Activated CD8-positive, alpha-beta T cell treated with anti-CD3 and anti-CD28 coated beads, Interleukin-2, amount 10 ng/mL, durations not matched to agents 7 days and 5 days (primary cell): ENCODE measurements around the gene TOB2. TPM values are rescaled to one million over a fixed set of nuclear protein-coding genes. Genes with fewer than 3 reads are reported as not detected.
"Not testable (repeated sequence)": the region's sequence is repeated elsewhere in the genome, so short reads cannot be mapped to it uniquely, and the experiment has no call there.

ENCODE experiments used
- ATAC-seq: fragments of 150-1000 bp; cut with Tn5 transposase; one replicate; pipeline ENCODE4 v1.10.0; 2021; ENCODE audit warnings: moderate library complexity
- CTCF ChIA-PET: fragments of 350-600 bp; sonication (Branson Sonifier 250); formaldehyde crosslinking; loops from one replicate; lab custom pipeline; 2021; ENCODE audit warnings: antibody characterized with exemption; lab: Charles Lee
- POLR2A ChIA-PET: fragments of 350-600 bp; sonication (Branson Sonifier 250); formaldehyde crosslinking; loops from one replicate; lab custom pipeline; 2021; ENCODE audit warnings: antibody characterized with exemption; lab: Charles Lee
- DNase-seq: peaks from one replicate; pipeline ENCODE4 v3.0.0-alpha.2; 2020
- H3K27ac Mint-ChIP-seq: one replicate; pipeline ENCODE4 v1.8.0; 2021; ENCODE audit warnings: mild to moderate bottlenecking, mixed read lengths
- H3K27me3 Mint-ChIP-seq: one replicate; pipeline ENCODE4 v1.8.0; 2021; ENCODE audit warnings: low read depth, mixed read lengths
- H3K36me3 Mint-ChIP-seq: one replicate; pipeline ENCODE4 v1.8.0; 2021; ENCODE audit warnings: low read depth, mixed read lengths
- H3K4me1 Mint-ChIP-seq: one replicate; pipeline ENCODE4 v1.8.0; 2021; ENCODE audit warnings: low read depth, mixed read lengths
- H3K4me3 Mint-ChIP-seq: one replicate; pipeline ENCODE4 v1.8.0; 2021; ENCODE audit warnings: mild to moderate bottlenecking, mixed read lengths
- H3K9me3 Mint-ChIP-seq: one replicate; pipeline ENCODE4 v1.8.0; 2022; ENCODE audit warnings: mixed read lengths; ENCODE audit not compliant: insufficient read depth
- total RNA-seq, 2 experiments: library from RNA; stranded (reverse); gene quantifications; one replicate each; pipeline ENCODE4 v1.2.3, GENCODE V29; 2021

TOB2 gene
- total RNA-seq, 2 experiments from 2014 or later: 33.2 to 33.6 TPM

DNA sequence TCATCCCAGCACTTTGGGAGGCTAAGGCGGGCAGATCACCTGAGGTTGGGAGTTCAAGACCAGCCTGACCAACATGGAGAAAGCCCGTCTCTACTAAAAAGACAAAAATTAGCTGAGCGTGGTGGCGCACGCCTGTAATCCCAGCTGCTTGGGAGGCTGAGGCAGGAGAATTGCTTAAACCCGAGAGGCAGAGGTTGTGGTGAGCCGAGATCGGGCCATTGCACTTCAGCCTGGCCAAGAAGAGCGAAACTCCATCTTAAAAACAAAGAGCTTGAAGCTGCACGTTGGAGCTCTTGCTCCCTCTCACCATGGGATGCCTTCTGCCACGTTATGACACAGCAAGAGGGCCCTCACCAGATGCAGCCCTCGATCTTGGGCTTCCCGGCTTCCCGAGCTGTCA, 43.8 kb downstream of the TOB2 start:
- DNase-seq, H3K27me3 Mint-ChIP-seq, H3K27ac Mint-ChIP-seq, H3K4me3 Mint-ChIP-seq, H3K36me3 Mint-ChIP-seq, H3K9me3 Mint-ChIP-seq, ATAC-seq: not testable (repeated sequence)
- CTCF ChIA-PET: interaction anchor here (1.1 to 10.1 kb wide), 14 partner anchors 10 to 130 kb away, joined by 3 to 129 read pairs (median 10); partner anchors contain the start of genes ACO2 and PHF5A
- POLR2A ChIA-PET: interaction anchor here (1.0 to 2.8 kb wide), 4 partner anchors 43 to 116 kb away, joined by 3 to 15 read pairs (median 6); partner anchors contain the start of genes ACO2, PHF5A and TOB2
- peaks cover 19% of the 10 kb centered on the region for H3K4me1 Mint-ChIP-seq

DNA sequence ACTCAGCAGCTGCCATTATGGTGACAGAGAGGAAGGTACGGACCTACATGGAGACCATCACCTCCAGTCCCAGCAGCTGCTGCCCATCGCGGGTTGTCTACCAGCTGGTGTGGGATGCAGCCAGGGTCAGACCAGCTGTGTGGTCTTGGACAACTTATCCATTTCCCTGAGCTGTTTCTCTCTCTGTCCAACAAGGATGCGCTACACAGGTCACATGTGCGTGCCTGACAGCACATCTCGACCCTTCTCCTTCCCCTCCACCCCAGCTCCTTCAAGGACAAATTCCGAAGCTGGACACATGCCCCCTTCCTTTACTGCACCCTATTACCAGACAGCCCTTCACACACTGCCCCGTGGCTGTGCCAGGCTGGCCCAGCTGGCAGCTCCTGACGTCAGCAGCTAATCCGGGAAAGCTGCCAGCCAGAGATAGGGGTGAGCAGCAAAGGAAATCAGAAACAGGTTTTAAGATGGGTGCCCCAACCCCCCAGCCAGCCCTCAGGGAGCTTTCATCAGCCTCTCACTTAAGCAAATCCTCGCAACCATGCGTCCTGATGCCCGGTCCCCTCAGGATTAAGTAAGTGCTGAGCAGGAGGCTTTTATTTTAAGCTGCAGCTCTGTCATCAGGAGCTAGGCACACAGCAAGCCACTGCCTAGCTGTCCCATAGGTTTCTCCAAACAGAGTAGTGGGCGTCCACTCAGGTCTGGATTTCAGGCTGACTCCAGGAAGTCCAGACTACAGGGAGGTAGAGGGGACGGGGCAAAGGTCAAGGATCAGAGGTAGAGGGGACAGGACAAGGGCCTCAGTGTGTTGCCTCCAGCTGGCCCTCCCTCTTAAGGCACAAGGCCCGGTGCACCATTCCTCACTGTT, 44.6 kb downstream of the TOB2 start:
- ATAC-seq (no peak), DNase-seq (no peak)
- Mint-ChIP-seq H3K9me3 (no peaks in the 10 kb centered on the region), H3K4me1 (peaks cover 19% of the 10 kb centered on the region), H3K36me3 (no peaks in the 10 kb centered on the region), H3K27me3 (no peaks in the 10 kb centered on the region), H3K27ac (no peak overlapping the region), H3K4me3 (no peak overlapping the region)
- POLR2A ChIA-PET: interaction anchor here (1.4 to 2.8 kb wide), 2 partner anchors 67 to 116 kb away, joined by 3 to 9 read pairs; partner anchors contain the start of genes ACO2 and PHF5A
- CTCF ChIA-PET: interaction anchor here (1.0 to 10.1 kb wide), 8 partner anchors 43 to 131 kb away, joined by 4 to 129 read pairs (median 10); partner anchors contain the start of genes ACO2 and PHF5A

DNA sequence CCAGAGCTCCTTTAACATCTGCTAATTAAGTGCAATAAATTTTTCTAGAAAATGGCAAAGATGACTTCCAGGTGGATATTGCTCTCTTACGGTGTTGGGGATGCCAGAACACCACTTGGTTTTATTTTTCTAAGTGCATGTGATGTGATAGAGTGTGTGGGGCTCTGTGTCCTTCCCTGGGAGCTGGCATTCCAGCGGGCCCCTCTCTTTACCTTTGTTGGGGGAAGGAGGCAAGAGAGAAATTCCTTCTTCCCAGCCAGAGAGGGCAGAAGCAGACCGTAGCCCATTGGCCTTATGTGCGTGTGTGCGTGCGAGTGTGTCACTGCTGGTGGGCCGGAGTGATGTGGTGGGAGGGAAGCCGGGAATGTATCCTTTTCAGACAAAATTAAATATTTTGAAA, 47.7 kb downstream of the TOB2 start:
- H3K27ac Mint-ChIP-seq: no peak overlapping the region
- H3K36me3 Mint-ChIP-seq: no peaks in the 10 kb centered on the region
- no peaks in the 10 kb centered on the region for H3K9me3 Mint-ChIP-seq
- peaks cover 9% of the 10 kb centered on the region for H3K4me1 Mint-ChIP-seq
- H3K4me3 Mint-ChIP-seq: no peak overlapping the region
- ChIA-PET POLR2A (no interaction called here), CTCF (interaction anchor here (10.1 kb wide), 1 partner anchor 127 kb away, joined by 129 read pairs; no protein-coding TSS in a partner anchor)
- no peaks in the 10 kb centered on the region for H3K27me3 Mint-ChIP-seq
- DNase-seq: no peak
- ATAC-seq: no peak

DNA sequence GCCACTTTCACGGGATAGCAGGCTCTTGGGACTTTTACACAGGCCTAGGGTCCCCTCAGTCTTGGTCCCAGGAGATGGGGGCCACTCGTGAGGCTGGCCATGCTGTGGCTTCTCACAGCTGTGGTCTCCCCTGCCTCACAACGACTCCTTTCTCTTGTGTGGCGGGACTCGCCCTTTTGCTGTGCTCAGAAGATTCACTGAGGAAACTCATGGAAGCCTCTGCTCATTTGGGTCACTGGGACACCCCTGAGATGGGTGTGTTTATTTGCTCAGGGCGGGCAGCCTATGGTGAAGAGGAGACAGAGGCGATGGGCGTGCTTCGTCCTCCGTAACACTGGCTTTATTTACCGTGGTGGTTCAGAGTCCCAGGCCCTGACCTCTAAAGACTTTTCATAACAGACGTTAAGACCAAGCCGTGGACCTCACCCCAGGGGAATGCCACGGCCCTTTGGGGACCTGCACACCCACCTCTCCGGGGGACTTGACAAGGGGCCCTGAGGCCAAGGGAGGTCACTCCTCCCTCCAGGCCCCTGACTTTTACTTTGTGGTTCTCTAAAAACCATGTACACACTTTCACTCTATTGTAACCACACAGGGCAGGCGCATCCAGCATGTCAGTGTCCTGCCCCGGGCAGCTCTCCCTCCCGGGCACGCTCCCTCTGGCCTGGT, 49.3 kb downstream of the TOB2 start:
- ChIA-PET POLR2A (no interaction called here), CTCF (interaction anchor here (10.1 kb wide), 1 partner anchor 129 kb away, joined by 129 read pairs; no protein-coding TSS in a partner anchor)
- no peak for DNase-seq
- no peaks in the 10 kb centered on the region for H3K9me3 Mint-ChIP-seq
- peaks cover 5% of the 10 kb centered on the region for H3K4me1 Mint-ChIP-seq
- H3K27ac Mint-ChIP-seq: no peak overlapping the region
- no peaks in the 10 kb centered on the region for H3K27me3 Mint-ChIP-seq
- ATAC-seq: no peak
- H3K4me3 Mint-ChIP-seq: no peak overlapping the region
- H3K36me3 Mint-ChIP-seq: no peaks in the 10 kb centered on the region

DNA sequence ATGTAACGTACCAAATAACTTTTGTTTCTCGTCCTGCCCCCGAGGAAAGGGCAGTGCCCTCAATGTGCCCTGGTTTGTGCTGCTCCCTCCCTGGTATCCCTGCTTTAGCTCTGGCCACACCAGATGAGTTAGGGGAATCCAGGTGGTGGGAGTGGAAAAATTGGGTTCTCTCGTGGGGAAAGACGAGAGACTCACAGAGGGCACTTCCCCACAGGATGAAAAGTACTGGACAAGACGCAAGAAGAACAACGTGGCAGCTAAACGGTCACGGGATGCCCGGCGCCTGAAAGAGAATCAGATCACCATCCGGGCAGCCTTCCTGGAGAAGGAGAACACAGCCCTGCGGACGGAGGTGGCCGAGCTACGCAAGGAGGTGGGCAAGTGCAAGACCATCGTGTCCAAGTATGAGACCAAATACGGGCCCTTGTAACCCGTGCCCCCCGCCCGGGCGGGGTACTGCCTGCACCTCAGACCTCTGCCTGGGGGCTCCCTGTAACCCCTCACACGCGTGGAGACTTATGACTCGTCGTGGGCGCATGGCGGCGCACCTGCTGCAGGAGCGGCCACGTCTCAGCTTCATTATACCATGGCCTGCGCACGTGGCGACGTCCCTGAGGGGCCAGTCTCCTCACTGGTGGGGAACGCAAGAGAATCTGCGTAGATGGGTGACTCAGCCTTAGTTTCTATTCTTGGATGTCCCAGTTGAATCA, 50.9 kb downstream of the TOB2 start:
- Mint-ChIP-seq H3K4me1 (peaks cover 5% of the 10 kb centered on the region), H3K9me3 (no peaks in the 10 kb centered on the region), H3K36me3 (no peaks in the 10 kb centered on the region), H3K27ac (no peak overlapping the region), H3K4me3 (no peak overlapping the region), H3K27me3 (no peaks in the 10 kb centered on the region)
- ATAC-seq: no peak
- POLR2A ChIA-PET: no interaction called here
- DNase-seq: no peak
- CTCF ChIA-PET: interaction anchor here (1.7 kb wide), 1 partner anchor 8 kb away, joined by 6 read pairs; no protein-coding TSS in a partner anchor

DNA sequence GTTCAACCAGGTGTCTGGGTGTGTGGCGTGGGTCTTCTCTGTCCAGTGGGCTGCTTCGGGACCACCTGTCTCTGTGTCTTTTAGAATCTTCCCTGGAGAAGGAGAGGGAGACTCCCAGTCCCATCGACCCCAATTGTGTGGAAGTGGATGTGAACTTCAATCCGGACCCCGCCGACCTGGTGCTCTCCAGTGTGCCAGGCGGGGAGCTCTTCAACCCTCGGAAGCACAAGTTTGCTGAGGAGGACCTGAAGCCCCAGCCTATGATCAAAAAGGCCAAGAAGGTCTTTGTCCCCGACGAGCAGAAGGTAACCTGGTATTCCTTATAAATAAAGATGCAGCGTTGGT, 52.6 kb downstream of the TOB2 start:
- H3K4me3 Mint-ChIP-seq: no peak overlapping the region
- no peak overlapping the region for H3K27ac Mint-ChIP-seq
- H3K4me1 Mint-ChIP-seq: peaks cover 5% of the 10 kb centered on the region
- CTCF ChIA-PET: interaction anchor here (1.7 to 2.6 kb wide), 2 partner anchors 10 kb away, joined by 6 to 13 read pairs; no protein-coding TSS in a partner anchor
- ATAC-seq: no peak
- DNase-seq: no peak
- H3K36me3 Mint-ChIP-seq: peaks cover 3% of the 10 kb centered on the region
- H3K27me3 Mint-ChIP-seq: no peaks in the 10 kb centered on the region
- no peaks in the 10 kb centered on the region for H3K9me3 Mint-ChIP-seq
- POLR2A ChIA-PET: no interaction called here

DNA sequence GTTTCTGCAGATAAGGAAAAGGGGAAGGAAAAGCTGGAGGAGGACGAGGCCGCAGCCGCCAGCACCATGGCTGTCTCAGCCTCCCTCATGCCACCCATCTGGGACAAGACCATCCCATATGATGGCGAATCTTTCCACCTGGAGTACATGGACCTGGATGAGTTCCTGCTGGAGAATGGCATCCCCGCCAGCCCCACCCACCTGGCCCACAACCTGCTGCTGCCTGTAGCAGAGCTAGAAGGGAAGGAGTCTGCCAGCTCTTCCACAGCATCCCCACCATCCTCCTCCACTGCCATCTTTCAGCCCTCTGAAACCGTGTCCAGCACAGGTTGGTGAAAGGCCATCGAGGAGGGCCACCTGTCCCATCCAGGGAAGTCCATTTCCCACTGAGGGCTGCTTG, 59.3 kb downstream of the TOB2 start:
- Mint-ChIP-seq H3K27ac (no peak overlapping the region), H3K36me3 (peaks cover 3% of the 10 kb centered on the region), H3K9me3 (no peaks in the 10 kb centered on the region), H3K27me3 (peaks cover 2% of the 10 kb centered on the region), H3K4me3 (no peak overlapping the region), H3K4me1 (peaks cover 9% of the 10 kb centered on the region)
- ChIA-PET POLR2A (interaction anchor here (0.7 kb wide), 1 partner anchor 100 kb away, joined by 3 read pairs; no protein-coding TSS in a partner anchor), CTCF (no interaction called here)
- DNase-seq: no peak
- no peak for ATAC-seq

DNA sequence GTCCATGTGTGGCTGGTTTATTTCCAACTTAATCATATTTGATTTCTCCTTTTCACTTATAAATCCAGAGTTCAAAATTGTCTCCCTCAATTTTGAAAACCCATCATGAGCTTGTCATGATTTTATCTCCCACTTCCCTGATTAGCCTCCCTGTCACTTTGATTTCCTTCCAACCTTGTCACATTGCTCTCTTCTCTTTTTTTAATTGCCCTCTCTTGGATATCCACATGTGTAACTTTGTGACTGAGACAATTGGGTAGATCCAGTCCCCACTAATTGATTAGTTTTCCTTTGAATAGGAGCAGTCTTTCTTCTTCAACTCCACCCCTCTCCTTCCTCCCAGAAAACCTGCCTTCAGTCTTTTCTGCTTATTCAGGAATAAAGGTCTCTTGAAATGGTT, 62.5 kb downstream of the TOB2 start:
- Mint-ChIP-seq H3K36me3 (no peaks in the 10 kb centered on the region), H3K4me3 (no peak overlapping the region), H3K27me3 (peaks cover 2% of the 10 kb centered on the region), H3K9me3 (no peaks in the 10 kb centered on the region), H3K27ac (no peak overlapping the region), H3K4me1 (peaks cover 17% of the 10 kb centered on the region)
- ATAC-seq: no peak
- DNase-seq: no peak
- CTCF ChIA-PET: interaction anchor here (0.9 to 2.2 kb wide), 4 partner anchors 20 to 149 kb away, joined by 3 to 7 read pairs (median 4); no protein-coding TSS in a partner anchor
- POLR2A ChIA-PET: interaction anchor here (2.1 kb wide), 1 partner anchor 206 kb away, joined by 5 read pairs; the partner anchor contains the start of gene PMM1

Other genes starting within 250 kb of the TOB2 start
- gene L3MBTL2, start 241.5 kb downstream of the TOB2 start, total RNA-seq: 10 to 100 TPM; 40.1 to 42.2 TPM
- gene CHADL, start 205.9 kb downstream of the TOB2 start, total RNA-seq: 1 to 10 TPM in 1 of 2 experiments, under 1 TPM in 1; 0.37 to 1.0 TPM
- gene RANGAP1, start 160.6 kb downstream of the TOB2 start, total RNA-seq: 100 to 1,000 TPM; 123 to 125 TPM
- 10 to 100 TPM; 48.4 to 50.8 TPM for gene ZC3H7B, start 145.3 kb downstream of the TOB2 start, total RNA-seq
- gene TEF, start 64.9 kb downstream of the TOB2 start, total RNA-seq: 1 to 10 TPM; 2.9 to 3.0 TPM
- 10 to 100 TPM; 58.8 to 62.1 TPM for gene PHF5A, start 21.9 kb upstream of the TOB2 start, total RNA-seq
- gene ACO2, start 22.3 kb upstream of the TOB2 start, total RNA-seq: 10 to 100 TPM; 91.8 to 97.1 TPM
- 10 to 100 TPM; 31.3 to 31.9 TPM for gene POLR3H, start 97.7 kb upstream of the TOB2 start, total RNA-seq
- not detected for gene CSDC2, start 114.2 kb upstream of the TOB2 start, total RNA-seq
- gene PMM1, start 143.0 kb upstream of the TOB2 start, total RNA-seq: 10 to 100 TPM; 37.5 to 38.2 TPM
- 10 to 100 TPM; 33.0 to 35.2 TPM for gene DESI1, start 174.2 kb upstream of the TOB2 start, total RNA-seq
- gene XRCC6, start 174.5 kb upstream of the TOB2 start, total RNA-seq: 100 to 1,000 TPM; 302 to 308 TPM
- 100 to 1,000 TPM; 185 to 200 TPM for gene SNU13, start 242.1 kb upstream of the TOB2 start, total RNA-seq